Ascending aorta (tissue), 2 donors: ENCODE measurements around the gene TMC6. TPM values are rescaled to one million over a fixed set of nuclear protein-coding genes. Genes with fewer than 3 reads are reported as not detected.
"Not testable (repeated sequence)": the region's sequence is repeated elsewhere in the genome, so short reads cannot be mapped to it uniquely, and the experiment has no call there.

Experiments
- DNase-seq, 2 donors: peaks; one replicate each; pipeline ENCODE4 v3.0.0-alpha.2; 2019; ENCODE audit warnings: low spot score in 2 of 2
- H3K27ac ChIP-seq, 2 donors: fragments of 200-600 bp; sonication (generic); one replicate each; pipeline ENCODE4 v1.5.1; 2016 to 2017; ENCODE audit warnings: mild to moderate bottlenecking in 1 of 2
- H3K27me3 ChIP-seq: fragments of 200-600 bp; sonication (generic); one replicate; pipeline ENCODE4 v1.5.1; 2017
- H3K36me3 ChIP-seq, 2 donors: fragments of 200-600 bp; sonication (generic); one replicate each; pipeline ENCODE4 v1.5.1; 2016
- H3K4me1 ChIP-seq, 2 donors: fragments of 200-600 bp; sonication (generic); one replicate each; pipeline ENCODE4 v1.5.1; 2016 to 2017; ENCODE audit warnings: mild to moderate bottlenecking in 1 of 2
- H3K4me3 ChIP-seq, 2 donors: fragments of 200-600 bp; sonication (generic); one replicate each; pipeline ENCODE4 v1.5.1; 2016 to 2017; ENCODE audit warnings: mild to moderate bottlenecking in 1 of 2
- H3K9me3 ChIP-seq, 2 donors: fragments of 200-600 bp; sonication (generic); one replicate each; pipeline ENCODE4 v1.5.1; 2016
- intact Hi-C: fragments of 100-400 bp; cut with DNase I; formaldehyde crosslinking; loops from one replicate; pipeline ENCODE4 v1.15.1; 2023
- total RNA-seq: library from RNA; depleted of rRNA; stranded (reverse); fragments of >200 nt; gene quantifications from one replicate; pipeline ENCODE4 v1.1.0, GENCODE V29; 2016
- TF ChIP-seq, protein P1 (sequence below), 3 experiments: fragments of 200-600 bp in 2 of 3; fragments of 450-650 bp in 1 of 3; sonication (generic) in 2 of 3; IDR thresholded peaks; one replicate each; pipeline ENCODE4 v1.5.1; 2016 to 2019; ENCODE audit warnings: antibody characterized with exemption in 3 of 3, mild to moderate bottlenecking in 1 of 3, moderate library complexity in 1 of 3

Gene TMC6
- total RNA-seq, 1 donor from 2014 or later, result 173 TPM

DNA sequence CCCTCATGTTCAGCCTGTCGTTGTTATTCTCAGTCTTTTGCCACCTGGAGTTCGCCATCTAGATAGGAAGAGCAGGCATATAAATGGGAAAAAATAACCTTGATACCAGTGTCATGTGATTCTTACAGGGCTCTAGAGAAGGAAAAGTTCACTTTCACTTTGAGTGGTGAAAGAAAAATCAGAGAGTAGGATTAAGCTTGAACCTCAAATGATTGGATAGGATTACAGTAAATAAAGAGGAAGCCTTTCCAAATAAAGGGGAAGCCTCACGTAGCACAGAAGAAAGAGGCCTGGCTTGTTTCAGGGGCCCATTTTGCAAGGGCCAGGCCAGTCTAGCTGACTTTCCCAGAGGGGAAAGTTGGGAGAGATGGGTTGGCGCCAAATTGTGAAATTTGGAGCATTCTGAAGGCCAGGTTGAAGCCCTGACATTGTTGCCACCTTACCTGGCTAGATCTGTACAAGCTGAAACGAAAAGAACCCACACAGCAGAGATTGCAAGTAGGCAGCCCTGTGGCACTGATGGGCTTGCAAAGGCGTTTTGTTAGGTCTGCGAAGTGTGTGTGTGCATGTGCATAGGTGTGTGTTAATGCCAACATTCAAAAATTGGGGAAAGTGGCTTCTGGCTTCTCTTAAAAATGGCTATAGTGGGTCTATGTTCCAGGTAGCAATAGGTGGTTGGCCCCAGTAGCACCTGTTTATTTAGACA lies 38.8 kb downstream of the TMC6 start:
- Histone ChIP-seq H3K4me1 (no peaks in the 10 kb centered on the region), H3K36me3 (peaks cover 81 to 88% of the 10 kb centered on the region in 2 donors), H3K4me3 (no peak overlapping the region), H3K27ac (no peak overlapping the region), H3K9me3 (no peaks in the 10 kb centered on the region), H3K27me3 (no peaks in the 10 kb centered on the region)
- intact Hi-C loops, result no loop called here
- TF ChIP-seq, protein P1, sequence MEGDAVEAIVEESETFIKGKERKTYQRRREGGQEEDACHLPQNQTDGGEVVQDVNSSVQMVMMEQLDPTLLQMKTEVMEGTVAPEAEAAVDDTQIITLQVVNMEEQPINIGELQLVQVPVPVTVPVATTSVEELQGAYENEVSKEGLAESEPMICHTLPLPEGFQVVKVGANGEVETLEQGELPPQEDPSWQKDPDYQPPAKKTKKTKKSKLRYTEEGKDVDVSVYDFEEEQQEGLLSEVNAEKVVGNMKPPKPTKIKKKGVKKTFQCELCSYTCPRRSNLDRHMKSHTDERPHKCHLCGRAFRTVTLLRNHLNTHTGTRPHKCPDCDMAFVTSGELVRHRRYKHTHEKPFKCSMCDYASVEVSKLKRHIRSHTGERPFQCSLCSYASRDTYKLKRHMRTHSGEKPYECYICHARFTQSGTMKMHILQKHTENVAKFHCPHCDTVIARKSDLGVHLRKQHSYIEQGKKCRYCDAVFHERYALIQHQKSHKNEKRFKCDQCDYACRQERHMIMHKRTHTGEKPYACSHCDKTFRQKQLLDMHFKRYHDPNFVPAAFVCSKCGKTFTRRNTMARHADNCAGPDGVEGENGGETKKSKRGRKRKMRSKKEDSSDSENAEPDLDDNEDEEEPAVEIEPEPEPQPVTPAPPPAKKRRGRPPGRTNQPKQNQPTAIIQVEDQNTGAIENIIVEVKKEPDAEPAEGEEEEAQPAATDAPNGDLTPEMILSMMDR (IDR thresholded peaks at IDR 0.05), result no peak
- no peak for DNase-seq

DNA sequence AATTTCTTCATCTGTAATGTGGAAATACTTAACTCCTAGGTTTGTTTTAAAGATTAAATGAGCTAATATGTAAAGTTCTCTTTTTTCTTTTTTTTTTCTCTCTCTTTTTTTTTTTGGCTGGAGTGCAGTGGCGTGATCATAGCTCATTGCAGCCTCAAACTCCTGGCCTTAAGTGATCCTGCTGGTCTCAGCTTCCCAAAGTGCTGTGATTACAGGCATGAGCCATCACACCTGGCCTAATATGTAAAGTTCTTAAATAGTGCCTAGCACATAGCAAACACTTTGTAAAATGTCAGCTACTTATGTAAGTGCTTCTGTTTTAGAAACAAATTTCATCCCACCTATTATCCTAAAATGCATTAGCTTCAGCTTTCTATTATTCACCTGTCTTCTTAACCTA lies 40.0 kb downstream of the TMC6 start:
- Histone ChIP-seq H3K4me1 (no peaks in the 10 kb centered on the region), H3K36me3 (peaks cover 73 to 82% of the 10 kb centered on the region in 2 donors), H3K9me3 (no peaks in the 10 kb centered on the region), H3K4me3 (no peak overlapping the region), H3K27me3 (no peaks in the 10 kb centered on the region), H3K27ac (no peak overlapping the region)
- intact Hi-C loops, result no loop called here
- TF ChIP-seq, protein P1 (IDR thresholded peaks at IDR 0.05), result no peak
- DNase-seq, result no peak

DNA sequence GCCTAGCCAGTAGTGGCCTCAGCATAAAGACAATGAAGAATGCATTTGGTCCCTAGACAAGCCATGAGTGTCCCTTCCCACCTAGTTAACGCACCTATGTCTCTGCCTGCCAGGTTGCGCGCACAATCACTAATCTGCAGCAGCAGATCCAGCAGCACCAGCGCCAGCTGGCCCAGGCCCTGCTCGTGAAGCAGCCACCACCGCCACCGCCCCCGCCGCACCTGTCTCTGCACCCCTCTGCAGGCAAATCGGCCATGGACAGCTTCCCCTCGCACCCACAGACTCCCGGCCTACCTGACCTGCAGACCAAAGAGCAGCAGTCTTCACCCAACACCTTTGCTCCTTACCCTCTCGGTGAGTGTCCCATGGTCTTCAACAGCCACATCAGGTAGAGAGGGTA lies 41.8 kb downstream of the TMC6 start:
- intact Hi-C loops, result no loop called here
- Histone ChIP-seq H3K4me3 (no peak overlapping the region), H3K9me3 (no peaks in the 10 kb centered on the region), H3K27ac (no peak overlapping the region), H3K4me1 (no peaks in the 10 kb centered on the region), H3K27me3 (no peaks in the 10 kb centered on the region), H3K36me3 (peaks cover 68 to 82% of the 10 kb centered on the region in 2 donors)
- TF ChIP-seq, protein P1 (IDR thresholded peaks at IDR 0.05), result no peak
- no peak for DNase-seq

DNA sequence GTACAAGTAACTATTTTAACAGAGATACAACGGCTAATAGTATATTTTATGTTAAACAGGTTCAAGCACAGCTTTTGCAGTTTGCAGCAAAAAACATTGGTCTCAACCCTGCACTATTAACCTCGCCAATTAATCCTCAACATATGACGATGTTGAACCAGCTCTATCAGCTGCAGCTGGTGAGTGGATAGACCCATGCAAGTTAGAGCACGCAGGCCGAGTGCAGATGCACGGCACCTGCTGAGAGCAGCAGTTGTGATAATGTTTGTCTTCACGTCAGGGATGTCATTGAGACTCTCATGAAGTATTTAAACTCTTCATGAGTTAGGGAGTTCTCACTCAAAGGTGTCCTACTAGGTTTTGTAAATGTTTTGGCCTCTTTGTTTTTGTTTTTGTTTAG lies 45.6 kb downstream of the TMC6 start:
- Histone ChIP-seq H3K4me1 (no peaks in the 10 kb centered on the region), H3K4me3 (no peak overlapping the region), H3K27ac (no peak overlapping the region), H3K9me3 (no peaks in the 10 kb centered on the region), H3K27me3 (no peaks in the 10 kb centered on the region), H3K36me3 (peaks cover 71 to 86% of the 10 kb centered on the region in 2 donors)
- TF ChIP-seq, protein P1 (IDR thresholded peaks at IDR 0.05), result no peak
- intact Hi-C loops, result no loop called here
- DNase-seq, result no peak

DNA sequence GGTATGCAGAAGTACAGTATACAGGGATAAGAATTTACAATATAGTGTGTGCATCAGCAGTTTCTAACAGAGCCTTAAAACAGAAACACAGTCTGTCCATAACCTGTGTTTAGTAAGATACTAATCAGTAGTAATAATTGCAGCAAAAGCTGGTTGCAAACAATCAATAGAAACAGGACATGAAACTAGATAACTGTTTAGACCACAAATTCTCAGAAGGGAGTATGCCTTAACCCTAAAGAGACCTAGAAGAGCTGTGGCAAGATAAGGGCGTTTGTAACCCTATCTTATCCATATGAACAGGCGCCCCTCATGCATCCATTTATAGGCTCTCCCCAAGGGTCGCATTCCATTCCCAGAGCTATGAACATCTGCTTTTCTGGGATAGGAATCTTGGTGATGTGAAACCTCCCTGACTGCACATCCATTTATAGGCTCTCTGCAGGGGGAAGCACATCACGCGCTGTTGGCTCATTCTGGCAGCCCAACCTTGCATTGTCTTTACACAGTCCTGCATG lies 46.1 kb downstream of the TMC6 start:
- H3K27ac ChIP-seq, H3K4me1 ChIP-seq, H3K9me3 ChIP-seq, H3K27me3 ChIP-seq, DNase-seq, H3K4me3 ChIP-seq, intact Hi-C loops: not testable (repeated sequence)
- H3K36me3 ChIP-seq, result peaks cover 72 to 86% of the 10 kb centered on the region in 2 donors

DNA sequence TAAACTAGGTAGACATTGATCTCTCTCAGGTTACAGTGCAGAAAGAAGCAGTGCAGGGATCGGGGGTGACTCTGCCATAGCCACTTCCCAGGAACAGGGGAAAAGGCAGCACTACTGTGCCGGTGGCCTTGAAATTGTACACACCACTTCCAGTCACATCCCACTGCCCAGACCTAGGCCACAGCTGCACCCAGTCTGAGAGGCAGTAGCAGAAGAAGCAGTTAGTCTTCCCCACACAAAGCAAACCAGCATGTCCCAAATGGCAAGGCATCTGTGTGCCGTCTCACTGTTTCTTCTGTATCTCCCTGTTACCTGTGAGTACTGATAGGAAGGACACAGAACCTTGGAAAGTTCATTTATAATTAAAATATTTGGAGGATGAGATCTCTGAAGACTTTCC lies 47.0 kb downstream of the TMC6 start:
- H3K36me3 ChIP-seq, result peaks cover 67 to 86% of the 10 kb centered on the region in 2 donors
- no peak for DNase-seq
- no peaks in the 10 kb centered on the region for H3K4me1 ChIP-seq
- intact Hi-C loops, result no loop called here
- H3K9me3 ChIP-seq, result no peaks in the 10 kb centered on the region
- no peaks in the 10 kb centered on the region for H3K27me3 ChIP-seq
- no peak overlapping the region for H3K27ac ChIP-seq
- no peak overlapping the region for H3K4me3 ChIP-seq
- TF ChIP-seq, protein P1 (IDR thresholded peaks at IDR 0.05), result no peak
